Upper lobe of left lung (tissue), 4 donors: Measurements from ENCODE around the gene C6orf132.

ENCODE experiments used
- CTCF ChIP-seq, 6 experiments: fragments of 450-650 bp in 4 of 6; fragments of 200-600 bp in 2 of 6; sonication (generic) in 2 of 6; IDR thresholded peaks; one replicate each; pipeline ENCODE4 v1.5.1; 2016 to 2019; ENCODE audit warnings: antibody characterized with exemption in 6 of 6
- EP300 ChIP-seq, 4 donors: sonication (generic); formaldehyde crosslinking; IDR thresholded peaks; one replicate each; pipeline ENCODE4 v1.5.1; 2017; ENCODE audit warnings: antibody characterized with exemption in 4 of 4, control low read depth in 2 of 4
- POLR2A ChIP-seq, 4 donors: fragments of 450-650 bp; IDR thresholded peaks; one replicate each; pipeline ENCODE4 v1.5.1; 2016 to 2017; ENCODE audit warnings: antibody characterized with exemption in 4 of 4, mild to moderate bottlenecking in 2 of 4
- POLR2AphosphoS5 ChIP-seq, 2 donors: sonication (generic); formaldehyde crosslinking; IDR thresholded peaks; one replicate each; pipeline ENCODE4 v1.5.1; 2017; ENCODE audit warnings: antibody characterized with exemption in 2 of 2

GRCh38 chr6:42136508-42137193 is 5.8 kb downstream of the C6orf132 start:
- TF ChIP-seq POLR2AphosphoS5 (IDR thresholded peaks at IDR 0.05): no peak
- no peak for TF ChIP-seq CTCF (IDR thresholded peaks at IDR 0.05)
- TF ChIP-seq POLR2A (IDR thresholded peaks at IDR 0.05): no peak
- TF ChIP-seq EP300 (IDR thresholded peaks at IDR 0.05): no peak
